NCI-H1417 (cell line): ENCODE data around the gene STK39.

Experiments
- DNase-seq, 3 experiments: peaks; one replicate each; lab custom pipeline; 2025; lab: John Stamatoyannopoulos, UW

Gene STK39

DNA sequence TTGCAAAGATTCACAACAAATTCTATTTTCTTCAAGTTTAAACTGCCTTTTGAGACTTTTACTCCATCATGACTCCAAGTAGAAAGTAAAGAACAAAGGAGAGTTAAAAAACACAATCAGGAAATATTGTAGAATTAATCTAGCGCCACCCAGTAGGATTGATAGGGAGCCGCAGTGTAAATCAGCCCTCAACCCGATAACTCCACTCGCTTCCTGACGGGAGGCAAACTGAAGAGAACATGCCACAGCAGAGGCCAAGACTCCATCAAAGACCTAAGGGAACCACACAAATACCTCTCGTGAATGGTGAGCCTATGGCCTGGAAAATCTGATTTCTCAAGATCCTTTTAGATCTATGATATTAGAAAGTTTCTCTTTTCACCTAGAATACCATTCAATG is 319.0 kb downstream of the STK39 start:
- DNase-seq = no peak

DNA sequence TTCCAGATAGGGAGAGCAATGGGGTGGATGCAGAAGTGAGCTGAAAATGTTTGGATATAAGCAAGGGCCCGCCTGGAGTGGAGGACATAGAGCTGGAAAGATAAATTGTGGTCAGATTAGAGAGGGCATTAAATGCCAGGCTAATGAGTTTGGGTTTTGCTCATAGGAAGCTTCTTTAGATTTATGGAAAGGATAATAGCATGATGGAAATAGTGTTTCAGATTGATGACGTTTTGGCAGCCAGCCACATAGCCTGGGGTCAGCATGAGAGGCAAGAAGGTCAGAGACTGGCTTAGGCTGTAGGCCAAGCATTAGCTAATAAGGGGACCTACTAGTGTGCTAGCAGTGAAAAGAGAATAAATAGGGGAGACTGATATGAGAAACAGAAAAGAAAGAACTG is 321.6 kb downstream of the STK39 start:
- peak in 1 of 3 experiments; percentile 60 for DNase-seq

DNA sequence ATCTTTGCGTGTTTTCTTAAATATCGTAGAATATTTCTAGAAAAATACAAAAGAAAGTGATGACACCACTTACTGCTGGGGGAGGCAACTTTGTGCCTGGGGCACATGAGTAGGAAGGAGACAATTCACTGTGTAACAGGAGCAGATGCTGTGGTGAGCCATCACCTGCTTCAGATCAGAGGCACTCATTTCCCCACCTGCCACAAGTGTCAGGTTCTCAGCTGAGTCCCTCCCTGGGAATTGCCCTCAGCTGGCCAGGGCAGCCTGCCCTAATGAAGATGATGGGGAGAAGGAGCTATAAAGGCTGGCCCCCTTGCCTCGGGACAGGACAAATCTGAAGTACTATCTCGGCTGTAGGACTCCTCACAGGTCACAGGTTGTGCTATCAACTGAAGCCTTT is 322.8 kb downstream of the STK39 start:
- peak in 2 of 3 experiments; percentile 1 to 33 for DNase-seq

DNA sequence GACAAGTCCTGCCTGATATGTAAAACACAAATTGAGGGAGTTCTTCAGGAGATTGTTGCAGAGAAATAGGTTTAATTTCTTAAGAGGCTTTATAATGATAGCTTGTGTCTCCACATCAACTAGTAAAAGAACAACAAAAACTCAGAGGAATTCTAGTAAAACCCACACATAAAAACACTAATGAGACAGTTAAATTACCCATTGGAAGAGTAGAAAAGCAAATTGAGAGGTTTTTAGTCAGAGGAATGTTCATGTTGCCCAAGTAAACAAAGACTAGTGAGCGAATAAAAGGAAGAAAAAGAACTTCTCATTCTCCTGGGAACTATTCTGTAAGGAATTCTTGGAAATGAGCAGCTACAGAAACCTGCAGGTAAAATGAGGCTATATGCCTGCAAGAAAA is 330.6 kb downstream of the STK39 start:
- no peak for DNase-seq

DNA sequence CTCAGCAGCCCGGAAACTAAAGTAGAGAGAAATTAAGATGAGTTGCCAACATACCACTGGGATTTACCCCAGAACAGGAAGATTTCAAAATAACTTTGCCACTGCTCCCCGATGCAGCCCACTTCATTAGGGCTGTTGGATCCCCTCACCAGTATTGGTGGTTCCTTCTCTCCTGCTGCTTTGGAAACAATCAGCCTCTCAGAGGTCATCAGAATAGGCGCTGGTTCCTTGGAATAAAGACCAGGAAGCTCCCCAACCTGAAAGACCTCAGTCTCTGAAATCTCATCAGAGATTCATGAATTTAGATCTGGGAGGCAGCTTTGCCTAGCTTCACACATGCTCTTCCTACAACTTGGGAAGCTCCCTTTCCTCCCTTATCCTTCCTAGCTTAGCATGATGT is 332.4 kb downstream of the STK39 start:
- no peak for DNase-seq

DNA sequence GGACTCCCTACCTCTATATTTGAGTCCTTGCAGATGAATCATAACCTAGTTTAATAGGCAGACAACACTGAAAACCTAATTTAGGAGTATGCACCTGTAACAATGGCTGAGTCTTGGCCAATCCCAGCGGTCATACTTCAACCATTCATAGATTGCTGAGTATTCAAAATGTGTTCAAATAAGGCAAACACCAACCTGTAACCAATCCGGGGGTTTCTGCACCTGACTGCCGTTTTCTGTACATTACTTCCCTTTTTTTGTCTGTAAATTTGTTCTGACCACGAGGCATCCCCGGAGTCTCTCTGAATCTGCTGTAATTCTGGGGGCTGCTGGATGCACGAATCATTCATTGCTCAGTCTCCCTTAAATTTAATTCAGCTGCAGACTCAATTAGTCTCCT is 338.6 kb downstream of the STK39 start:
- no peak for DNase-seq

DNA sequence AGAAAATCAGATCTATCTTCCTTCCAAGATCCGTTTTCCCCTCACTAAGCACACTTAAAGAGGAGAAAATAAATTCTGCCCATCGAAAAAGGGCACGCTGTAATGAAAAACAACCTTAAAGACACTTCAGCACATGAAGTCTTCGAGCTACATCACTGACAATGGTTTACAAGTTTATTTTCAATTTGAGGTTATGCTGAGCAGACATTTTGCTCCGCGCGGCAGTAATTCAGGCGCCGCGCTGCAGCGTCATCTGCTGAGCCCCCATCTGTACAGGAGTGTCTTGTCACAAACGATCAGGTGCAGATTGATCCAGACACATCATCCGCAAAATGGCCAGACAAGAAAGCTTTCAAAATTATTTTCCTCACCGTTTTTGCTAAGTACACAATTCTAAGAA is 341.7 kb downstream of the STK39 start:
- no peak for DNase-seq
